Cardiac atrium fibroblast (primary cell): Measurements from ENCODE around the gene TEX51. TPM values are rescaled to one million over a fixed set of nuclear protein-coding genes. Genes with fewer than 3 reads are reported as not detected.

Source experiments
- total RNA-seq: library from RNA; depleted of rRNA; stranded (reverse); fragments of >200 nt; gene quantifications from 2 replicates; pipeline ENCODE4 v1.2.3, GENCODE V29; 2015

The TEX51 gene
- not detected in 2 replicates for total RNA-seq

DNA sequence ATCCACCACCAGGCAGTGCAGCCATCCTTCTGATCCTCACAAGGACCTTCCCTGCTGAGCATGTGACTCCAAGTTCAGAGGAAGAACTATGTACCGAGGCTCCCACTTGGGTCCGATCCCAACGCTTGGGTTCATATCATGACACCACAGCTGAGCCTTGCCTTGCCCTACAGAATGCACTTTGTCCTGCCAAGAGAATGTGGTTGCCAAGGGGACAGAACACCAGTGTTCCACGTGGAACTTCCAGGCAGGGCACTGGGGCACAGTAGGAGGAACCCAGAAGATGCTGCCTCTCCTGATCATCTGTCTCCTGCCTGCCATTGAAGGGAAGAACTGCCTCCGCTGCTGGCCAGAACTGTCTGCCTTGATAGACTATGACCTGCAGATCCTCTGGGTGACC is at the start of gene TEX51:
TEX51 (plus strand) TSS at position 255 of the 400 bp plus-strand sequence; CDS start at position 284, 29 bp downstream.

Other genes with a start within 250 kb of the TEX51 start
- 73.3 and 110 TPM in 2 replicates for gene GYPC, start 242.7 kb upstream of the TEX51 start, total RNA-seq
- 38.7 and 39.7 TPM in 2 replicates for gene BIN1, start 208.3 kb downstream of the TEX51 start, total RNA-seq